Measurements from ENCODE around the gene SPIRE2. TPM values are rescaled to one million over a fixed set of nuclear protein-coding genes. Genes with fewer than 3 reads are reported as not detected.
"Not testable (repeated sequence)": the region's sequence is repeated elsewhere in the genome, so short reads cannot be mapped to it uniquely, and the experiment has no call there.

SPIRE2 gene
- total RNA-seq, 1 donor from 2014 or later = 1.7 TPM

DNA sequence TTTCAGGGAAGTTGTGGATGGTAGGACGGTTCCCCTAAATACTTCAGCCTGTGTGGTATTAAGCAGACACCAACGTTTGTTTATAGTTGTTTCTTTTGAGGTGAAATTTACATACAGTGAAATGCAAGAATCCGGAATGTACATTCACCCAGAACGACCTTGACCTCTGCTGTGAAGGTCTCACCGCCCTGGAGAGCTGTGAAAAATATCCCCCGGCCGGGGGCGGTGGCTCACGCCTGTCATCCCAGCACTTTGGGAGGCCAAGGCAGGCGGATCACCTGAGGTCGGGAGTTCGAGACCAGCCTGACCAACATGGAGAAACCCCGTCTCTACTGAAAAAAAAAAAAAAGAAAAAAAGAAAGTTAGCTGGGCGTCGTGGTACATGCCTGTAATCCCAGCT, 8.2 kb downstream of the SPIRE2 start:
- DNase-seq (ENCODE audit: low spot score) = not testable (repeated sequence)

DNA sequence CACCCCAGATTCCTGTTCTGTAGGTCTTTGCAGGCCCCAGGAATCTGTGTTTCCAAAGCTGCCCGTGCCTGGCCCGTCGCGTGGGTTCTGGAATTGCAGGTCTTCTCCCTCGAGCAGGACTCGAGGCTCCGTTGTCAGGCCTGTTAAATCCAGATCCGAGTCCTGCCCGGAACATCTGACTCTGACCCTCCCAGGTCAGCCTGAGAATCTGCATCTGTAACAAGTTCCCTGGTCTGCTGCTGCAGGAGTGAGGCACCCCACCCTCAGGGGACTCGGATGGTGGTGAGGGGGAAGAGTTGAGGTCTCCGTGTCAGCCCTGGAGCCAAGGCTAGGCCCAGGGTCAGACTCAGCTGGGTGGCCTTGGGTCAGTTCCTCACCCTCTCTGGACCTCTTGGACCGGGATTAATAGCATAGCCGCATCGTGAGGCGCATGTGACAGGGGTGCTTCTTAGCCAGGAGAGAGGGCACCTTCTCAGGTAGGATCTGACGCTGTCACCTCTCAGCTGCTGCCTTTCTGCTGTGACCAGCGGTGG, 8.8 kb downstream of the SPIRE2 start:
- DNase-seq (ENCODE audit: low spot score) = no peak

DNA sequence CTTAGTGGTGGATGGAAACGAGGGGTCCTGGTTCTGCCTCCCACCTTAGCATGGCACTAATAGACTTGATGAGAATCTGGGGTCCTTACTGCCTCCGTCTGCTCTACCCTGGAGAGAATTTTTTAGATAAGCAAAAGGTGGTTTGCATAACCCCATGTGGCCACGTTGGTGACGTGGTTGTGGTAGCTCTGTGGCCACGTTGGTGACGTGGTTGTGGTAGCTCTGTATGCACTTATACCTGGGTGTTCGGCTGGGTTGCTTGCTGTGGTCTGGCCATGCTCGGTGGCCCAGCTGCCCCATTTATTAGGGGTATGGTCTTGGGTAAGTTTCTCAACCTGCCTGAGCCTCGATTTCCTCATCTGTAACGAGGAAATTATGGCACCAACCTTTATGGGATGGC, 13.0 kb downstream of the SPIRE2 start:
- no peak for DNase-seq (ENCODE audit: low spot score)

- no peak for DNase-seq (ENCODE audit: low spot score)
Observed at GRCh38 chr16:89842471-89843408, 14.5 kb downstream of the SPIRE2 start.

DNA sequence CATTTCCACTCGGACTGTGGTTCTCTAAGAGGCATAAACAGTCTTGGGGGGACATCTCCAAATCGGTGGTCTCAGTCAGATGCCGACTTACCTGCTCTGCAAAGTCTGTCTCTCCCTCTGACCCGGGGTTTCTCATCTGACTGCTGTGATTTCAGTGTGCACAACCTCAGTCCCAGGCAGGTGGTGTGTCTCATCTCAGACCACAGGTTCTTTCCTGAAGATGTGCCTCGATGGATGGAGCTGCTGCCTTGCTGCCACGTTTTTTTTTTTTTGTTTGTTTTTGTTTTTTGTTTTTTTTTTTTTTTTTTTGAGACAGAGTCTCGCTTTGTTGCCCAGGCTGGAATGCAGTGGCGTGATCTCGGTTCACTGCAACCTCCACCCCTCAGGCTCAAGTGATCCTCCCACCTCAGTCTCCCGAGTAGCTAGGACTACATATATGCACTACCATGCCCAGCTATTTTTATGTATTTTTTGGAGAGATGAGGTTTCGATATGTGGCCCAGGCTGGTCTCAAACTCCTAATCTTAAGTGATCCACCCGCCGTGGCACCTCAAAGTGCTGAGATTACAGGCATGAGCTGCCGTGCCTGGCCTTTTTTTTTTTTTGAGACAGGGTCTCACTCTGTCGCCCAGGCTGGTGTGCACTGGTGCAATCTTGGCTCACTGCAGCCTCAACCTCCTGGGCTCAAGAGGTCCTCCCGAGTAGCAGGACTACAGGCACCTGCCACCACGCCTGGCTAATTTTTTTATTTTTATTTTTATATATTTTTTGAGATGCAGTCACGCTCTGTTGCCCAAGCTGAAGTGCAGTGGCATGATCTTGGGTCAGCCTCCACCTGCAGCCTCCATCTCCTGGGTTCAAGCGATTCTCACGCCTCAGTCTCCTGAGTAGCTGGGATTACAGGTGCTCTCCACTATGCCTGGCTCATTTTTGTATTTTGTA, 15.4 kb downstream of the SPIRE2 start:
- no peak for DNase-seq (ENCODE audit: low spot score)

- DNase-seq (ENCODE audit: low spot score) = no peak
Observed at GRCh38 chr16:89844739-89845339, 16.6 kb downstream of the SPIRE2 start.

- no peak for DNase-seq (ENCODE audit: low spot score)
Observed at GRCh38 chr16:89845417-89845816, 17.1 kb downstream of the SPIRE2 start.

DNA sequence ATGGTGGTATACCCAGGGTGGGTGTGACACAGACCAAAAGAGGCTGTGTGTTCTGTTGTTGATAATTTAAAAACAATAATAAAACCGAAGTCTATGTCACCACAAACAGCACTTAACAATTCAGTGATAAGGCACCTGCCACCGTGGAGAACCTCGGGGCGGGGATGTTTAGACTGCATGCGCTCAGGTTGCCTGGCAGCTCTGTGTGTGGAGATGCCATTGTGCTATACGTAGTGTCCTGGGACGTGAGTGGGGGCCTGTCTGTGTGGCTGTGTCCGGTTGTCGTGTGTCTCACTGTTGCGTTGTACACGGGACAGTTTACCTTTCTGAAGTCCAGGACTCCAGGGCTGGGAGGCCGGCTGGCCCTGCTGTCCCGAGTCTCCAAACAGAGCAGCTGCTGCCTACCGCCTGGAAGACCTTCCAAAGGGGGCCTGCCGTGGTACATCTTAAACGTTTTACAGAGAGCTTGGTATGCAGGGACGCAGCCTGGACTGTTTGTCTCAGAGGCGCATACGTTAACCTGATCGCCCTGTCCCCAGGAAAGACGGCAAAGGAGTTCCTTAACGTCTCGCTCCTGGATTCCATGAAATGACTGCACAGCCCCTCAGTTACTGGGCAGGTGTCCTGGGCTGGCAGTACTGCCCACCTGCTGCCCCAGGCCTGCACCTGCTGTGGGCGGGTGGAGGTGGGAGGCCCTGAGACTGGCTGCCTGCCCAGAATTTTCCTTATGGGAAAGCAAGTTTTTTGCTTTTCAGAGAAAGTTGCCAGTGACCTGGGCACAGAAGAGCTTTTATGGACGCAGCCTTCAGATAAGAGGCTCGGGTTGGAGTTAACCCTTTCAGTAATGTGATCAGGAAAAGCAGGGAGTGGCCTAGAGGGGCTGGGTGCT, 19.0 kb downstream of the SPIRE2 start:
- no peak for DNase-seq (ENCODE audit: low spot score)

GRCh38 chr16:89847940-89848297, 19.6 kb downstream of the SPIRE2 start:
- DNase-seq (ENCODE audit: low spot score) = no peak

DNA sequence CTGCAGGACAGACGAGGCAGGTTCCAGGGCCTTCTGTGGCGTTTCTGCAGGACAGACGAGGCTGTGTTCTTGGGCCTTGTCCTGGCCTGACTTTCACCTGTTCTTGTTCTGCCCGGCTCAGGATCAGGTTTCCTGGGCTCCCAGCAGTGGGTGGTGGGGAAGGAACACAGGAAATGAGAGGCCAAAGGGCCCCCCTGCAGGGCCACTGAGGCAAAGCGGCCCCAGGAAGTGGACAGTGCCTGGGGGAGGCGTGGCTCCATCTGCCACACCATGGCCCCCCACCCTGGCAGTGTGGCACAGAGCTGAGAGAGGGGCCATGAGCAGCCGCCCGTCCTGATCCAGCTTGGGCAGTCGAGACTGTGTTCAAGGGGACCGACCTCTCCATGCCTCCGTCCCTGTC, 20.7 kb downstream of the SPIRE2 start:
- no peak for DNase-seq (ENCODE audit: low spot score)

- DNase-seq (ENCODE audit: low spot score) = no peak
Observed at GRCh38 chr16:89853306-89853993, 25.2 kb downstream of the SPIRE2 start.

GRCh38 chr16:89855301-89855945, 27.1 kb downstream of the SPIRE2 start:
- no peak for DNase-seq (ENCODE audit: low spot score)

- no peak for DNase-seq (ENCODE audit: low spot score)
Observed at GRCh38 chr16:89855986-89856385, 27.7 kb downstream of the SPIRE2 start.

DNA sequence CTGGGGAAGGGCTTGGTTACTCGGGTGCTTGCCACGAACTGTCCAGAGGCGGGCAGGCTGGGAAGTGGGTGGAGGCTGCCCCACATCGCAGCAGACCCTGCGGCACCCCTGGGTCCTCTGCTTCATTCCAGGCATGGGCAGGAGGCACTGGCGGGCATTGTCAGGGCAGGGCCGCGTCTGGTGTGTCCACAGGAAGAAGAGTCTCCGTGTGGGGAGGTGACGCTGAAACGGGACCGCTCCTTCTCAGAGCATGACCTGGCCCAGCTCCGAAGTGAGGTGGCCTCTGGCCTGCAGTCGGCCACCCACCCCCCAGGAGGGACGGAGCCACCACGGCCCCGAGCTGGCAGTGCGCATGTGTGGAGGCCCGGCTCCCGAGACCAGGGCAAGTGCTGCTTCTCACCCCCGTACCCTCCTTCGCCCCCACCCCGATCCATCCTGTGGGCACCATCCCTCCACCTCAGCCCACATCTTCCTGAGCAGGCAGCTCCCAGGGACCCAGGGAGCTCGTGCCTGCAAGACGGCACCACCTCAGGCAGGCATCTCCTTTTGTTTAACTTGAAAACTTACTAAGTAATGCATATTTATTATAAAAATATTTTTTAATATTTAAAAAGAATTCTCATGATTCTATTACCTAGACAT, 30.8 kb downstream of the SPIRE2 start:
- DNase-seq (ENCODE audit: low spot score) = no peak

DNA sequence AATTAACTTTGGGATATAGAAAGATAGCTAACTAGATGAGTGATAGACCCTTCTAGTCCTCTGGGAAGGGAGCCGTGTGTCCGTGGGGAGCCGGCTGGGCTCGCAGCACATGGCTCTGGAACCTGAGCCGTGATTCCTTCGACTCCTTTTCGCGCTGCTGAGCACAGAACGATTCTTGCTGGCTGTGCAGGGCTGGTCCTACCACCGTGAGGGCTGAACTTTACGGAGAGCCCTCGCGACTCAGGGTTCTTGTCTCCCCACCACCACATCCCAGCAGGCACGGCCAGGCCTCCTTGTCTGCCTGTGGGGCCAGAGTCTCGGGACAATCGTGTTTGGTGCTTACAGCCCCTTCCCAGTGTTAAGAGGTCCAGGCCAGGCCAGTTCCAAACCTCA, 31.3 kb downstream of the SPIRE2 start:
- DNase-seq (ENCODE audit: low spot score) = no peak

DNA sequence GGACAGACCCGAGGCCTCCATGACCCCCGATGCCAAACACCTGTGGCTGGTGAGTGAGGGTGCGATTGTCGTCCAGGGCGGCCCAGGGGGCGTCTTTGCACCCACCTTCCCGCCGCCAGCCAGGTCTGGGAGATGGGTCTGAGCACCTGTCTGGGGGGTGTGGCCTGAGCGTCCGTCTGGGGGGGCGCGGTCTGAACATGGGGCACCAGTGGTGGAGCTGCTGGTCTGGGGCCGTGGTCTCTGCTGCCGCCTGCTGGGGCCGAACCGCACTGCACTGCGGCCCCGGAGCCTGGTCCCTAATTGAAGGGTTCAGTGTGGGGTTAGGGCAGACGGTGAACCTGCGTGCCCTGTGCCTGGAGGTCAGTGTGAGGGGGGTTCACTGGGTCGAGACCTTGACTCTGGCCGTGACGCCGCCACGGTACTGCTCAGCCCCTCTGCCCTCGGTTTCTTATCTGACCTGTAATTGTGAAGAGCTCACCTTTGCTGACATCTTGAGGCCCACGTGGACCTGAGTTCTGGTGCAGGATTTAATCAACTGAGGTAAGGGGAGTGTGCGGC, 32.6 kb downstream of the SPIRE2 start:
- no peak for DNase-seq (ENCODE audit: low spot score)

GRCh38 chr16:89861648-89862047, 33.4 kb downstream of the SPIRE2 start:
- no peak for DNase-seq (ENCODE audit: low spot score)

- DNase-seq (ENCODE audit: low spot score) = no peak
Observed at GRCh38 chr16:89862732-89863131, 34.5 kb downstream of the SPIRE2 start.
